SU-DHL-6 (cell line): ENCODE data around the gene OXGR1.

Experiments used
- H2AFZ ChIP-seq: fragments of 200-600 bp; sonication (generic); 2 replicates; pipeline ENCODE4 v1.6.1; 2014; ENCODE audit warnings: low read depth, mild to moderate bottlenecking, moderate library complexity, mixed read lengths, antibody characterized with exemption, low read length; ENCODE audit not compliant: severe bottlenecking
- H3F3A ChIP-seq: fragments of 200-600 bp; shearing (Covaris generic); 2 replicates; pipeline ENCODE4 v1.6.0; 2016; ENCODE audit warnings: antibody characterized with exemption, mild to moderate bottlenecking; ENCODE audit not compliant: insufficient read depth
- H3K27ac ChIP-seq: fragments of 200-600 bp; sonication (generic); 2 replicates; pipeline ENCODE4 v1.5.1; 2016; ENCODE audit warnings: low read depth, mild to moderate bottlenecking, low read length, moderate library complexity, mixed read lengths
- H3K27me3 ChIP-seq: fragments of 200-600 bp; sonication (generic), shearing (Covaris generic); 2 replicates; pipeline ENCODE4 v1.6.0; 2014; ENCODE audit warnings: mild to moderate bottlenecking, low read length
- H3K36me3 ChIP-seq: fragments of 200-600 bp; sonication (generic); 2 replicates; pipeline ENCODE4 v1.6.1; 2014; ENCODE audit warnings: mild to moderate bottlenecking, low read length, mixed read lengths
- H3K4me2 ChIP-seq: fragments of 300-600, 200-600 bp; shearing (Covaris generic), sonication (generic); 2 replicates; pipeline ENCODE4 v1.6.0; 2014; ENCODE audit warnings: low read length, low read depth, mild to moderate bottlenecking; ENCODE audit not compliant: poor library complexity, severe bottlenecking
- H3K4me3 ChIP-seq: fragments of 200-600 bp; sonication (generic); 2 replicates; pipeline ENCODE4 v1.5.1; 2014; ENCODE audit warnings: antibody characterized with exemption, low read length, mild to moderate bottlenecking, mixed read lengths; ENCODE audit not compliant: insufficient read depth, poor library complexity, severe bottlenecking
- H3K79me2 ChIP-seq: fragments of 200-600 bp; sonication (generic); 2 replicates; pipeline ENCODE4 v1.6.1; 2014; ENCODE audit warnings: mild to moderate bottlenecking, low read length, moderate library complexity; ENCODE audit not compliant: insufficient read depth
- H3K9ac ChIP-seq: fragments of 200-600 bp; sonication (generic); 2 replicates; pipeline ENCODE4 v1.7.0; 2014; ENCODE audit warnings: mild to moderate bottlenecking, low read length
- H3K9me2 ChIP-seq: fragments of 200-600 bp; sonication (generic); replicated peaks from 2 replicates; pipeline ENCODE4 v1.6.1; 2014; ENCODE audit warnings: low read length; ENCODE audit not compliant: insufficient read depth
- H3K9me3 ChIP-seq: fragments of 200-600 bp; sonication (generic); 2 replicates; pipeline ENCODE4 v1.6.1; 2014; ENCODE audit warnings: low read length, mixed read lengths; ENCODE audit not compliant: insufficient read depth
- H4K20me1 ChIP-seq: fragments of 200-600 bp; sonication (generic); 2 replicates; pipeline ENCODE4 v1.6.1; 2014; ENCODE audit warnings: low read depth, mild to moderate bottlenecking, antibody characterized with exemption, low read length, moderate library complexity, mixed read lengths
- EZH2phosphoT487 ChIP-seq: fragments of 200-600 bp; sonication (generic), shearing (Covaris generic); conservative IDR thresholded peaks from 2 replicates; pipeline ENCODE4 v1.6.1; 2018; ENCODE audit warnings: mild to moderate bottlenecking, antibody characterized with exemption, low read length, moderate library complexity, mixed read lengths
- TF ChIP-seq, protein P1 (sequence below): fragments of 200-600 bp; sonication (generic); IDR thresholded peaks from one replicate; pipeline ENCODE4 v1.5.1; 2017; ENCODE audit warnings: antibody characterized with exemption, mild to moderate bottlenecking, low read length, moderate library complexity; ENCODE audit not compliant: insufficient read depth, poor library complexity, severe bottlenecking

OXGR1 gene

DNA sequence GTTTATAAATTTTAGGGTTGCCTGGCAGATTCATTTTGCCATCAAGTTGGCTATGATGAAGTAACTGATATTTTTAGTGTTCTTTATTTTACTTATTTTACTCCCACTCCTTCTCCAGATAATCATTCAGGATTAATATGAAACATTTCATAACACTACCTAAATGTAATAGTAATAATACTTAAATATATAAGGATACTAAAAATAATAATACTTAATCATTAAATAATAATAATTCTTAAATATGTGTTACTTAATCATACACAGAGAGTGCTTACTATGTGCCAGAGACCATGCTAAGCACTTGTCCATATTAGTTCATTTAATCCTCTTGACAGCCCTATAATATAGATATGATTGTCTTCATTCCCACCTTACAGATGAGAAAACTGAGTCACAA is 23.0 kb upstream of the OXGR1 start:
- H2AFZ ChIP-seq, result no peak overlapping the region
- H3K27ac ChIP-seq, result no peak overlapping the region
- no peaks in the 10 kb centered on the region for H4K20me1 ChIP-seq
- no peaks in the 10 kb centered on the region for H3K79me2 ChIP-seq
- H3K4me3 ChIP-seq, result no peak overlapping the region
- no peaks in the 10 kb centered on the region for H3K9me3 ChIP-seq
- H3K9me2 ChIP-seq, result no peaks in the 10 kb centered on the region
- H3K27me3 ChIP-seq, result no peaks in the 10 kb centered on the region
- H3K4me2 ChIP-seq, result no peak overlapping the region
- no peak overlapping the region for H3K9ac ChIP-seq
- no peaks in the 10 kb centered on the region for H3F3A ChIP-seq
- H3K36me3 ChIP-seq, result no peaks in the 10 kb centered on the region
- TF ChIP-seq, protein P1, sequence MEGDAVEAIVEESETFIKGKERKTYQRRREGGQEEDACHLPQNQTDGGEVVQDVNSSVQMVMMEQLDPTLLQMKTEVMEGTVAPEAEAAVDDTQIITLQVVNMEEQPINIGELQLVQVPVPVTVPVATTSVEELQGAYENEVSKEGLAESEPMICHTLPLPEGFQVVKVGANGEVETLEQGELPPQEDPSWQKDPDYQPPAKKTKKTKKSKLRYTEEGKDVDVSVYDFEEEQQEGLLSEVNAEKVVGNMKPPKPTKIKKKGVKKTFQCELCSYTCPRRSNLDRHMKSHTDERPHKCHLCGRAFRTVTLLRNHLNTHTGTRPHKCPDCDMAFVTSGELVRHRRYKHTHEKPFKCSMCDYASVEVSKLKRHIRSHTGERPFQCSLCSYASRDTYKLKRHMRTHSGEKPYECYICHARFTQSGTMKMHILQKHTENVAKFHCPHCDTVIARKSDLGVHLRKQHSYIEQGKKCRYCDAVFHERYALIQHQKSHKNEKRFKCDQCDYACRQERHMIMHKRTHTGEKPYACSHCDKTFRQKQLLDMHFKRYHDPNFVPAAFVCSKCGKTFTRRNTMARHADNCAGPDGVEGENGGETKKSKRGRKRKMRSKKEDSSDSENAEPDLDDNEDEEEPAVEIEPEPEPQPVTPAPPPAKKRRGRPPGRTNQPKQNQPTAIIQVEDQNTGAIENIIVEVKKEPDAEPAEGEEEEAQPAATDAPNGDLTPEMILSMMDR, result no peak
- TF ChIP-seq EZH2phosphoT487, result no peak

DNA sequence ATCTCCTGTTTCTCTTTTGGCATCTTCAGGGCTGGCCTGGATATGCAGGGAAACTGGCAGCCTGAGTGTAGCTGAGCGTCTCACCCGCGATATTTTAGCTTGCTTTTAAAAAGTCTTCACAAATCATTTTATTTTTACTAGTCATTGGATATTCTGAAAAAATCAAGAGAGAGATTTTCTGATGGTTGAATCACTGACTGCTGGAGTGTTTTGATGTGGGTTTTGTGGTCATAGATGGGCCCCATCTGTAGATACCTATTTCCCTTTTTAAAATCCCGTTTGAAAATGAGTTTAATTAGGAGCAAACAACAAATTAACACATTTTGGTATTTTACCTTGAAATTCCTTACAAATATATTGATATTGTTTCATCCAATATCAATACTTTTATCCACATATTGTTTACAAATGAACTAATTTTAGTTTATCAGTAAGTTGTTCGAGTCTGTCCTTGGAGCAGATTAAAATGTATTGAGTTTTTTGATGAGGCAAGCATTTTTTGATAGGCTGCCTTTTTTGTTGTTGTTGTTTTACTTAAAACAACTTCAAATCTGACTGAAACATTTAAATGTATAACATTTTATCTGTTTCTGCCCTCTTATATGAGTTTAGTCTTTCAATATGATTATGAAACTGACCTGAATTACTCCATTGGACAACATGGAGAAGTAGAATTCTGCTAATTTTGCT is 21.5 kb upstream of the OXGR1 start:
- Histone ChIP-seq H3K9ac (no peak overlapping the region), H3K4me2 (peak overlapping the region; percentile 36), H4K20me1 (no peaks in the 10 kb centered on the region), H3K4me3 (no peak overlapping the region), H3K79me2 (no peaks in the 10 kb centered on the region), H3K36me3 (no peaks in the 10 kb centered on the region), H3F3A (no peaks in the 10 kb centered on the region), H3K9me3 (no peaks in the 10 kb centered on the region), H3K27ac (no peak overlapping the region), H2AFZ (no peak overlapping the region), H3K27me3 (no peaks in the 10 kb centered on the region), H3K9me2 (no peaks in the 10 kb centered on the region)
- TF ChIP-seq EZH2phosphoT487, result no peak
- TF ChIP-seq, protein P1, result no peak

DNA sequence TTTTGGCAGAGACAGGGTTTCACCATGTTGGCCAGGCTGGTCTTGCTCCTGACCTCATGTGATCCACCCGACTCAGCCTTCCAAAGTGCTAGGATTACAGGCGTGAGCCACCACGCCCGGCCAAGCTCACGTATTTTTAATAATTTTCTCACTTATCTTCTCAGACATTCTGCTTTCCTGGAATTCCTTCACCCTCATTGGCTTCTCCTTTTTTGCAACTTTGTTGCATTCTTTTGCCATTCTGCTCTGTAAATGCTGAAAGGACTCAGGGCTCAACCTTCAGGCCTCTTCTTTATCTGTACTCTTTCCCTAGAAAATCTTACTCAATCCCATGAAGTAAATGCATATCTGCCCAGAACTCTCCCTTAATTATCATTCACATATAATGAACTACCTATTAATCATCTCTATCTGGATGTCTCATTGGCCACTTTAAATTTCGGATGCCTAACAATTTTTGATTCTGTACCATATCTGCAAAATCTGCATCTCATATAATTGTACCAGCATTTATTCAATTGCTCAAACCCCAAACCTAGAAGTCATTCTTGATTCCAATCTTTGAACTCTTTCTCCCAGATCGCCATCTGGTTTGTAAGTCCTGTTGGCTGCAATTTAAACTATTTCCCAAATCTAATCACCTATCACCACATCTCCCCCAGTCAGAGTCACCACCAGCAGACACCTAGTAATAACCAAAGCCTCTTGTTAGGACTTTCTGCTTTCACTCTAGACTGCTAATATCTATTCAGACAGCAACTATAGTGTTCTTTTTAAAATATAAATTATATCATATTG is 18.2 kb upstream of the OXGR1 start:
- H3K27me3 ChIP-seq, result no peaks in the 10 kb centered on the region; the same call in 1 of the 2 replicates
- H3K9me2 ChIP-seq, result no peaks in the 10 kb centered on the region
- H3K36me3 ChIP-seq, result no peaks in the 10 kb centered on the region
- TF ChIP-seq EZH2phosphoT487, result no peak
- TF ChIP-seq, protein P1, result no peak
- no peak overlapping the region for H3K4me2 ChIP-seq
- no peak overlapping the region for H3K27ac ChIP-seq
- no peak overlapping the region for H3K4me3 ChIP-seq
- H3K9me3 ChIP-seq, result no peaks in the 10 kb centered on the region
- no peaks in the 10 kb centered on the region for H3F3A ChIP-seq
- no peak overlapping the region for H3K9ac ChIP-seq
- H4K20me1 ChIP-seq, result no peaks in the 10 kb centered on the region
- H3K79me2 ChIP-seq, result no peaks in the 10 kb centered on the region
- H2AFZ ChIP-seq, result no peak overlapping the region
